DOHH2 (cell line): ENCODE measurements around the gene DRAXIN.

Experiments
- H3F3A ChIP-seq: fragments of 200-600 bp; sonication (generic), shearing (Covaris generic); 2 replicates; pipeline ENCODE4 v1.6.0; 2016; ENCODE audit warnings: antibody characterized with exemption, mild to moderate bottlenecking; ENCODE audit not compliant: control insufficient read depth, insufficient read depth
- H3K27ac ChIP-seq: fragments of 200-600 bp; sonication (generic); 2 replicates; pipeline ENCODE4 v1.5.1; 2014; ENCODE audit warnings: low read depth, mild to moderate bottlenecking, low read length, moderate library complexity
- H3K27me3 ChIP-seq: fragments of 200-600 bp; sonication (generic); 2 replicates; pipeline ENCODE4 v1.6.1; 2014; ENCODE audit warnings: mild to moderate bottlenecking, low read length, mixed read lengths; ENCODE audit not compliant: control insufficient read depth
- H3K36me3 ChIP-seq: fragments of 200-600 bp; sonication (generic); 2 replicates; pipeline ENCODE4 v1.6.1; 2014; ENCODE audit warnings: mild to moderate bottlenecking, low read length, moderate library complexity, mixed read lengths; ENCODE audit not compliant: control insufficient read depth
- H3K4me1 ChIP-seq: fragments of 200-600 bp; sonication (generic); 2 replicates; pipeline ENCODE4 v1.6.1; 2014; ENCODE audit warnings: mild to moderate bottlenecking, low read length, mixed read lengths; ENCODE audit not compliant: control insufficient read depth
- H3K4me2 ChIP-seq: fragments of 200-600 bp; sonication (generic); 2 replicates; pipeline ENCODE4 v1.6.0; 2014; ENCODE audit warnings: mild to moderate bottlenecking, low read length, moderate library complexity
- H3K4me3 ChIP-seq: fragments of 200-600 bp; sonication (generic); 2 replicates; pipeline ENCODE4 v1.5.1; 2014; ENCODE audit warnings: mild to moderate bottlenecking, low read length, mixed read lengths
- H3K79me2 ChIP-seq: fragments of 200-600 bp; sonication (generic); 2 replicates; pipeline ENCODE4 v1.6.1; 2014; ENCODE audit warnings: mild to moderate bottlenecking, low read length, mixed read lengths; ENCODE audit not compliant: control insufficient read depth
- H3K9me2 ChIP-seq: fragments of 200-600 bp; sonication (generic); replicated peaks from 2 replicates; pipeline ENCODE4 v1.6.1; 2014; ENCODE audit warnings: mild to moderate bottlenecking, low read length, mixed read lengths; ENCODE audit not compliant: control insufficient read depth
- H3K9me3 ChIP-seq: fragments of 200-600 bp; sonication (generic); 2 replicates; pipeline ENCODE4 v1.6.1; 2014; ENCODE audit warnings: antibody characterized with exemption, low read length, mixed read lengths; ENCODE audit not compliant: control insufficient read depth, insufficient read depth
- H4K20me1 ChIP-seq: fragments of 200-600 bp; sonication (generic); 2 replicates; pipeline ENCODE4 v1.6.0; 2014; ENCODE audit warnings: low read depth, mild to moderate bottlenecking, antibody characterized with exemption, low read length, moderate library complexity; ENCODE audit not compliant: control insufficient read depth, insufficient read depth
- EZH2phosphoT487 ChIP-seq: fragments of 200-600 bp; sonication (generic); IDR thresholded peaks from 2 replicates; pipeline ENCODE4 v1.6.1; 2017; ENCODE audit warnings: borderline replicate concordance, mild to moderate bottlenecking, antibody characterized with exemption, low read length, moderate library complexity, mixed read lengths
- TF ChIP-seq, protein P1 (sequence below): fragments of 200-600 bp; sonication (generic); IDR thresholded peaks from one replicate; pipeline ENCODE4 v1.5.1; 2014; ENCODE audit warnings: antibody characterized with exemption, mild to moderate bottlenecking, low read depth, low read length; ENCODE audit not compliant: poor library complexity, severe bottlenecking

DRAXIN gene

DNA sequence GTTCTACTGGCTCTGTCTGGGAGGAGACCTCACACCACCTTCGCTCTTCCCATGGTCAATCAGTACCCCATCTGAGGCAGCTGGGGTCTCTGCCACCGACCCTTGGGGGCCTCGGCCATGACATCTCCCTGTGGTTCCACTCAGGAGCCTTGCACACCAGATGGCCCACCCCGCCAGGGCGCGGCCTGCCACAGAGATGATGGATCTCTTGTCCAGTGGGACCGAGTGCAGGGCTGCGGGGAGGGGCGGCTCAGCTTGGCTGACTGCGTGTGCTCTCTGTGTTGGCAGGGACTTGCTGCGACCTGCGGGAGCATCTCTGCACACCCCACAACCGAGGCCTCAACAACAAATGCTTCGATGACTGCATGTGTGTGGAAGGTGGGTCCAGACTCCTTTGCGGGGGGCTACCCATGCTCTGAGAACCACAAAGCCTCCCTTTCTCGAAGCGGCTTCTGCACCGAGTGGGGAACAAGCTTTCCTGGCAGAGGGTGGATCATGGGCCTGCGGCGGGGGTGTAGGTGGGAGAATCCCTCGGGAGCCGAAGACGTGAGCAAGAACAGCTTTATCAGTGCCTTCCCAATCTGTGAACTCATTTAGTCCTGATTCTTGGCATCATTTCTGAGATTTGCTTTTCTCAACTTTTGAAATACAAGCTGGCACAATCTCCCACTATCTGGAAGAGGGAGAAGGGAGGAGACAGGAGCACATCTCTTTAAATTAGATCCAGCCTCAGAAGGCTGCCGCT lies 23.5 kb downstream of the DRAXIN start:
- TF ChIP-seq, protein P1, sequence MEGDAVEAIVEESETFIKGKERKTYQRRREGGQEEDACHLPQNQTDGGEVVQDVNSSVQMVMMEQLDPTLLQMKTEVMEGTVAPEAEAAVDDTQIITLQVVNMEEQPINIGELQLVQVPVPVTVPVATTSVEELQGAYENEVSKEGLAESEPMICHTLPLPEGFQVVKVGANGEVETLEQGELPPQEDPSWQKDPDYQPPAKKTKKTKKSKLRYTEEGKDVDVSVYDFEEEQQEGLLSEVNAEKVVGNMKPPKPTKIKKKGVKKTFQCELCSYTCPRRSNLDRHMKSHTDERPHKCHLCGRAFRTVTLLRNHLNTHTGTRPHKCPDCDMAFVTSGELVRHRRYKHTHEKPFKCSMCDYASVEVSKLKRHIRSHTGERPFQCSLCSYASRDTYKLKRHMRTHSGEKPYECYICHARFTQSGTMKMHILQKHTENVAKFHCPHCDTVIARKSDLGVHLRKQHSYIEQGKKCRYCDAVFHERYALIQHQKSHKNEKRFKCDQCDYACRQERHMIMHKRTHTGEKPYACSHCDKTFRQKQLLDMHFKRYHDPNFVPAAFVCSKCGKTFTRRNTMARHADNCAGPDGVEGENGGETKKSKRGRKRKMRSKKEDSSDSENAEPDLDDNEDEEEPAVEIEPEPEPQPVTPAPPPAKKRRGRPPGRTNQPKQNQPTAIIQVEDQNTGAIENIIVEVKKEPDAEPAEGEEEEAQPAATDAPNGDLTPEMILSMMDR = no peak
- no peak for TF ChIP-seq EZH2phosphoT487
- Histone ChIP-seq H3K9me3 (no peaks in the 10 kb centered on the region), H3K4me2 (no peak overlapping the region), H3K27ac (no peak overlapping the region), H3K27me3 (peaks cover 5% of the 10 kb centered on the region; the same call in 1 of the 2 replicates), H3K4me1 (peaks cover 14% of the 10 kb centered on the region), H3K79me2 (no peaks in the 10 kb centered on the region), H3K36me3 (no peaks in the 10 kb centered on the region), H3K9me2 (no peaks in the 10 kb centered on the region), H3F3A (no peaks in the 10 kb centered on the region), H4K20me1 (no peaks in the 10 kb centered on the region), H3K4me3 (no peak overlapping the region)

DNA sequence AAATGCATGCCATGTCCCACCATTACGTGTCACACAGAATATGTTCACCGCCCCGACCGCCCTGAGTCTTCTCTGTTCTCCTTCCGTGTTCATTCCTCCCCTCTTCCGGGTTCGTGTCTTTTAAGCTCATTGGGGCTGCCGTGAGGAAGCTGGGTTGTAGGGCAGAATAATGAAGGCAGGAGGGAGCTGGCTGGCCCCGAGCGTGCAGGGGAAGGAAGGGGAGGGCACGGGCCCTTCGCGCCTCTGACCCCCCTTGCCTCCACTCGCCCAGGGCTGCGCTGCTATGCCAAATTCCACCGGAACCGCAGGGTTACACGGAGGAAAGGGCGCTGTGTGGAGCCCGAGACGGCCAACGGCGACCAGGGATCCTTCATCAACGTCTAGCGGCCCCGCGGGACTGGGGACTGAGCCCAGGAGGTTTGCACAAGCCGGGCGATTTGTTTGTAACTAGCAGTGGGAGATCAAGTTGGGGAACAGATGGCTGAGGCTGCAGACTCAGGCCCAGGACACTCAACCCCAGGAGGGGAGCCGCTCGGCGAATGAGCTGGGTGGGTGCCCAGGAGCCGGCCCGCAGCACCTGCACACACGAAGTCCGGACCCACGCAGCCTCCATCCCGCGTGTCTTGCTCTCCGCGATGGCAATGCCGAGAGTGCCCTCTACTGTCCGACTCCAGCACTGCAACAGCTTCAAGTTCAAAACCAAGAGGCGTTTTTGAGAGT lies 28.0 kb downstream of the DRAXIN start:
- Histone ChIP-seq H3K27ac (peak overlapping the region; percentile 56), H3K79me2 (no peaks in the 10 kb centered on the region), H3F3A (no peaks in the 10 kb centered on the region), H3K9me2 (no peaks in the 10 kb centered on the region), H3K36me3 (no peaks in the 10 kb centered on the region), H3K4me3 (peak overlapping the region; percentile 82), H3K4me2 (peak overlapping the region; percentile 98), H3K27me3 (peaks cover 7% of the 10 kb centered on the region), H3K4me1 (peaks cover 14% of the 10 kb centered on the region), H4K20me1 (no peaks in the 10 kb centered on the region), H3K9me3 (no peaks in the 10 kb centered on the region)
- TF ChIP-seq EZH2phosphoT487 = no peak
- TF ChIP-seq, protein P1 = peak; percentile 99

DNA sequence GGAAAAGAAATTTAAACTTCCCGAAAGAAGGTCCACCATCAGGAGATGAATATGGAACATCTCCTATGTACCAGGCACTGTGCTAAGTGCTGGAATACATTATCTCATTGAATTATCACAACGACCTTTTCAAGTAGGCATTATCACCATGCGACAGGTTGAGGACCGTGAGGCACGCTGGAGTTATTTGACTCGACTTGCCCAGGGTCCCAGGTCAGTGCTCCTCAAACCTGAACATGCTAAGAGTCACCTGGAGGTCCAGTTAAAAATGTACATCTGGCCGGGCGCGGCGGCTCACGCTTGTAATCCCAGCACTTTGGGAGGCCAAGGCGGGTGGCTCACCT lies 28.5 kb downstream of the DRAXIN start:
- Histone ChIP-seq H3K27ac (no peak overlapping the region), H3K27me3 (peaks cover 7% of the 10 kb centered on the region), H3K4me3 (peak overlapping the region; percentile 82), H3K9me2 (no peaks in the 10 kb centered on the region), H3F3A (no peaks in the 10 kb centered on the region), H3K79me2 (no peaks in the 10 kb centered on the region), H3K4me1 (peaks cover 14% of the 10 kb centered on the region), H3K36me3 (no peaks in the 10 kb centered on the region), H3K9me3 (no peaks in the 10 kb centered on the region), H3K4me2 (peak overlapping the region; percentile 98), H4K20me1 (no peaks in the 10 kb centered on the region)
- no peak for TF ChIP-seq EZH2phosphoT487
- TF ChIP-seq, protein P1 = peak; percentile 7
